HL-60 (cell line): ENCODE results near the gene JPT2.
A peak's percentile ranks its signal among the peaks of the same experiment; 100 is the strongest.
"Not testable (repeated sequence)": the region's sequence is repeated elsewhere in the genome, so short reads cannot be mapped to it uniquely, and the experiment has no call there.

Experiments used
- DNase-seq, 2 experiments: peaks; one replicate each; pipeline ENCODE4 v3.0.0-alpha.2; 2010 to 2020; ENCODE audit warnings: low read depth in 1 of 2, low spot score in 1 of 2
- H3K27ac ChIP-seq: fragments of 250-450 bp; sonication (Bioruptor Pico); replicated peaks from 2 replicates; pipeline ENCODE4 v1.5.1; 2020; ENCODE audit warnings: mild to moderate bottlenecking, moderate library complexity
- H3K27me3 ChIP-seq: fragments of 250-450 bp; sonication (Bioruptor Pico); 2 replicates; pipeline ENCODE4 v1.5.1; 2021; ENCODE audit warnings: mild to moderate bottlenecking, moderate library complexity; ENCODE audit not compliant: insufficient read depth, poor library complexity, severe bottlenecking
- H3K4me3 ChIP-seq: replicated peaks from 2 replicates; pipeline ENCODE4 v1.5.1; 2011; ENCODE audit warnings: mild to moderate bottlenecking, control low read depth, low read length; ENCODE audit not compliant: insufficient read depth
- GABPA ChIP-seq: IDR thresholded peaks from 2 replicates; pipeline ENCODE4 v1.6.1; 2012; ENCODE audit warnings: low read depth
- POLR2AphosphoS5 ChIP-seq: IDR thresholded peaks from 2 replicates; pipeline ENCODE4 v1.6.1; 2012; ENCODE audit warnings: low read depth
- SPI1 ChIP-seq: IDR thresholded peaks from 2 replicates; pipeline ENCODE4 v1.6.1; 2012; ENCODE audit warnings: low read depth, mild to moderate bottlenecking, borderline replicate concordance
- TF ChIP-seq, protein P1 (sequence below): IDR thresholded peaks from 2 replicates; pipeline ENCODE4 v1.6.1; 2012; ENCODE audit warnings: low read depth; ENCODE audit not compliant: insufficient replicate concordance
- TF ChIP-seq, protein P2 (sequence below): IDR thresholded peaks from one replicate; pipeline ENCODE4 v1.5.1; 2011; ENCODE audit warnings: low read length, control low read depth, inconsistent platforms; ENCODE audit not compliant: insufficient read depth

Gene JPT2

DNA sequence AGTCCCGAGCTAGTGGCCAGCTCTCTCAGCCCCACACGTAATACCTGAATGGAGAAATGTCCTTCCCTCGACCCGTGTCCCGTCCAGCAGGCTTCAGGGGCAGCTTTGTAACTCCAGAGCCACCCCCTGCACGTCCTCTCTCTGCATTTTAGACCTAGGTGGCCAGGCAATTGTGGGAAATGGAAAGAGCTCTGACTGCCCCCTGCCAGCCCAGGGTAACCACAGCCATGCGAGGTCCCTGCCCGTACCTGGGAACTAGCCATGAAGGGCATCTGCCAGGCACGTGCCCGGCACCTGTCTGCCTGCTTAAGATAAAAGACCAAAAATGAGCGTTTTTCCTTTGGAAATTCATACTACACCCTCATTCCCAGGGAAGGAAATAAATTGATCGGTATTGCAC, 37.1 kb downstream of the JPT2 start:
- H3K27ac ChIP-seq: no peak overlapping the region

DNA sequence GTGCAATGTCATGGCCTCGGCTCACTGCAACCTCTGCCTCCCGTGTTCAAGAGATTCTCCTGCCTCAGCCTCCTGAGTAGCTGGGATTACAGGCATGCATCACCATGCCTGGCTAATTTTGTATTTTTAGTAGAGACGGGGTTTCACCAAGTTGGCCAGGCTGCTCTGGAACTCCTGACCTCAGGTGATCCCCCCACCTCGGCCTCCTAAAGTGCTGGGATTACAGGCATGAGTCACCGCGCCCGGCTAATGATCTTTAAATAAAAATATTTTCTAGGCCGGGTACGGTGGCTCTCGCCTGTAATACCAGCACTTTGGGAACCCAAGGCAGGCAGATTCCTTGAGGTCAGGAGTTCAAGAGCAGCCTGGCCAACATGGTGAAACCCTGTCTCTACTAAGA, 40.2 kb downstream of the JPT2 start:
- DNase-seq, H3K27ac ChIP-seq, H3K4me3 ChIP-seq, H3K27me3 ChIP-seq: not testable (repeated sequence)

More for the DNA sequence above, 37.1 kb downstream of the JPT2 start:
- Histone ChIP-seq H3K27me3 (no peaks in the 10 kb centered on the region), H3K4me3 (no peak overlapping the region)
- DNase-seq: no peak
- TF ChIP-seq POLR2AphosphoS5: no peak
- TF ChIP-seq SPI1: no peak
- TF ChIP-seq, protein P1, sequence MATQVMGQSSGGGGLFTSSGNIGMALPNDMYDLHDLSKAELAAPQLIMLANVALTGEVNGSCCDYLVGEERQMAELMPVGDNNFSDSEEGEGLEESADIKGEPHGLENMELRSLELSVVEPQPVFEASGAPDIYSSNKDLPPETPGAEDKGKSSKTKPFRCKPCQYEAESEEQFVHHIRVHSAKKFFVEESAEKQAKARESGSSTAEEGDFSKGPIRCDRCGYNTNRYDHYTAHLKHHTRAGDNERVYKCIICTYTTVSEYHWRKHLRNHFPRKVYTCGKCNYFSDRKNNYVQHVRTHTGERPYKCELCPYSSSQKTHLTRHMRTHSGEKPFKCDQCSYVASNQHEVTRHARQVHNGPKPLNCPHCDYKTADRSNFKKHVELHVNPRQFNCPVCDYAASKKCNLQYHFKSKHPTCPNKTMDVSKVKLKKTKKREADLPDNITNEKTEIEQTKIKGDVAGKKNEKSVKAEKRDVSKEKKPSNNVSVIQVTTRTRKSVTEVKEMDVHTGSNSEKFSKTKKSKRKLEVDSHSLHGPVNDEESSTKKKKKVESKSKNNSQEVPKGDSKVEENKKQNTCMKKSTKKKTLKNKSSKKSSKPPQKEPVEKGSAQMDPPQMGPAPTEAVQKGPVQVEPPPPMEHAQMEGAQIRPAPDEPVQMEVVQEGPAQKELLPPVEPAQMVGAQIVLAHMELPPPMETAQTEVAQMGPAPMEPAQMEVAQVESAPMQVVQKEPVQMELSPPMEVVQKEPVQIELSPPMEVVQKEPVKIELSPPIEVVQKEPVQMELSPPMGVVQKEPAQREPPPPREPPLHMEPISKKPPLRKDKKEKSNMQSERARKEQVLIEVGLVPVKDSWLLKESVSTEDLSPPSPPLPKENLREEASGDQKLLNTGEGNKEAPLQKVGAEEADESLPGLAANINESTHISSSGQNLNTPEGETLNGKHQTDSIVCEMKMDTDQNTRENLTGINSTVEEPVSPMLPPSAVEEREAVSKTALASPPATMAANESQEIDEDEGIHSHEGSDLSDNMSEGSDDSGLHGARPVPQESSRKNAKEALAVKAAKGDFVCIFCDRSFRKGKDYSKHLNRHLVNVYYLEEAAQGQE: no peak
- TF ChIP-seq, protein P2, sequence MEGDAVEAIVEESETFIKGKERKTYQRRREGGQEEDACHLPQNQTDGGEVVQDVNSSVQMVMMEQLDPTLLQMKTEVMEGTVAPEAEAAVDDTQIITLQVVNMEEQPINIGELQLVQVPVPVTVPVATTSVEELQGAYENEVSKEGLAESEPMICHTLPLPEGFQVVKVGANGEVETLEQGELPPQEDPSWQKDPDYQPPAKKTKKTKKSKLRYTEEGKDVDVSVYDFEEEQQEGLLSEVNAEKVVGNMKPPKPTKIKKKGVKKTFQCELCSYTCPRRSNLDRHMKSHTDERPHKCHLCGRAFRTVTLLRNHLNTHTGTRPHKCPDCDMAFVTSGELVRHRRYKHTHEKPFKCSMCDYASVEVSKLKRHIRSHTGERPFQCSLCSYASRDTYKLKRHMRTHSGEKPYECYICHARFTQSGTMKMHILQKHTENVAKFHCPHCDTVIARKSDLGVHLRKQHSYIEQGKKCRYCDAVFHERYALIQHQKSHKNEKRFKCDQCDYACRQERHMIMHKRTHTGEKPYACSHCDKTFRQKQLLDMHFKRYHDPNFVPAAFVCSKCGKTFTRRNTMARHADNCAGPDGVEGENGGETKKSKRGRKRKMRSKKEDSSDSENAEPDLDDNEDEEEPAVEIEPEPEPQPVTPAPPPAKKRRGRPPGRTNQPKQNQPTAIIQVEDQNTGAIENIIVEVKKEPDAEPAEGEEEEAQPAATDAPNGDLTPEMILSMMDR: no peak
- no peak for TF ChIP-seq GABPA

DNA sequence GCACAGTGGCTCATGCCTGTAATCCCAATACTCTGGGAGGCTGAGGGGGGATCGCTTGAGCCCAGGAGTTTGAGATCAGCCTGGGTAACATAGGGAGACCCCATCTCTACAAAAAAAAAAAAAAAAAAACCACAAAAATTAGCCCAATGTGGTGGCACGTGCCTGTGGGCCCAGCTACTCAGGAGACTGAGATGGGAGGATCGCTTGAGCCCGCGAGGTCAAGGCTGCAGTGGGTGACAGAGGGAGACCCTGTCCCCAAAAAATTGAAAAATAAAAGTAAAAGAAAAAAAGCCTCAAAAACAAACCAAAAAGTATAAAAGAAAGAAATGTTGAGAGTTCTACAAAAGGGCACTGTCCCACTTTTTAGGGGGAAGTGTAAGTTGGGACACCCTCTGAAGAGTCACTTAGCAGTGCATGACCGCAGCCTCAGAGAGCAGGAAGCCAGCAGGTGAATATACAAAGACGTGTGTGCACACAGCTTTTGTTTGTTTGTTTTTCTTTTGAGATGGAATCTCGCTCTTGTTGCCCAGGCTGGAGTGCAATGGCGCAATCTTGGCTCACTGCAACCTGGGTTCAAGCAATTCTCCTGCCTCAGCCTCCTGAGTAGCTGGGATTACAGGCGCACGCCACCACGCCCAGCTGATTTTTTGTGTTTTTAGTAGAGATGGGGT, 41.6 kb downstream of the JPT2 start:
- TF ChIP-seq SPI1: peak; percentile 70
- H3K27me3 ChIP-seq, H3K4me3 ChIP-seq: not testable (repeated sequence)
- DNase-seq: peak; percentile 35 to 82
- peak overlapping the region; percentile 69 for H3K27ac ChIP-seq

DNA sequence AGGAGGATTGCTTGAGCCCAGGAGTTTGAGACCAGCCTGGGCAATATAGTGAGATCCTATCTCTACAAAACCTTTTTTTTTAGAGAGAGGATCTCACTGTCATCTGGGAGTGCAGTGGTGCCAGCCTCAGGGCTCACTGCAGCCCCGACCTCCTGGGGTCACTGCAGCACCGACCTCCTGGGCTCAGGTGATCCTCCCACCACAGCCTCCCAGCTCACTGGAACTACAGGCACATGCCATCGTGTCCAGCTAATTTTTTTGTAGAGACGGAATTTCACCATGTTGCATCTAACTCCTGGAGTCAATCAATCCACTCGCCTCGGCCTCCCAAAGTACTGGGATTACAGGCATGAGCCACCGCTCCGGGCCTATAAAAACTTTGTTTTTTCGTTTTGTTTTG, 43.3 kb downstream of the JPT2 start:
- no peak for DNase-seq
- H3K4me3 ChIP-seq: no peak overlapping the region
- H3K27ac ChIP-seq: peak overlapping the region; percentile 39
- H3K27me3 ChIP-seq: no peaks in the 10 kb centered on the region
- TF ChIP-seq GABPA (no peak), POLR2AphosphoS5 (no peak), SPI1 (no peak)
- TF ChIP-seq, protein P2: no peak
- TF ChIP-seq, protein P1: no peak
